ENCODE results near the gene SUPT5H. TPM values are rescaled to one million over a fixed set of nuclear protein-coding genes. Genes with fewer than 3 reads are reported as not detected.

Gene SUPT5H
- total RNA-seq, 3 donors from 2014 or later, result 74.3 to 115 (median 103) TPM

DNA sequence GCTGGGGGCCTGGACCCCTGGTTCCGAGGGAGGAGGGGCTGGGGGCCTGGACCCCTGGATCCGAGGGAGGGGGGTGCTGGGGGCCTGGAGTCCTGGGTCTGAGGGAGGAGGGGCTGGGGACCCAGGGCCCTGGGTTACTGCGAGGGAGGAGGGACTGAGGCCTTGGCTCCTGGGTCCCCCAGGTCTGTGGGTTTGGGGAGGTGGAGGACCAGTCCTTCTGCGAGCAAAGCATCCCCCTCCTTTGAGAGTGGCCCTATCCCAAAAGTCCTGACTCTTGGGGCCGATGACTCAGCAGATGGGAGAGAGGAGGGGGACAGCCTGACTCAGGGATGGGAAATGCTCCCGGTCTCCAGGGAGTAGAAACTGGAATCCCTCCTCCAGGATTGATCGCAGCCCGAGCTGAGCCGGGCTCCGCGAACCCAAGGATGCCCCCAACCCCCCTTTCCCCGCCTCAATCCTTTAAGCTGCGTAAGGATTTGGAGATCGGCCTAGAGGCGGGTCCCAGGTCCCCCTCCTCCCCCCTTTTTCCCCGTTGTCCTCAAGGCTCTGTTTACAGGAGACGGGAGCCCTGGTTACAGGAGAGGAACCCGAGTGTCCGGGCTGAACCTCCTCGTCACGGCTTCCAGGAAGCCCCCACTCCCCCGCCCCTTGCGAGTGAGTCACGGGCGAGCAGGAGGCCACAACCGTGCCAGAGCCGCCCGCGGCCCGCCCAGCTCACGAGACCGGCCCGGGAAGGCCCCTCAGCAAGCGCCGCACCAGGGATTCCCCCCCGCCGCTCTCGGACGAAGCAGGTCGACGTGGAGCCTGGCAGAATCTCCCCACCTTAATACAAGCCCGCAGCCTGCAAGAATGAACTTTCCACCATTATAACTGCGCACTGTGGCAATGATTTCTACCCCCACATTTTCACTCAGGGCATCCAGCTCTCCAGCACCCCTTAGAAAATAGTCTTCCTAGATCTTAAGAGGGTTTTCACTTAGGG is 41.8 kb upstream of the SUPT5H start:
- H3K4me1 ChIP-seq, result peaks cover 0 to 13% of the 10 kb centered on the region in 2 donors
- DNase-seq (ENCODE audit: low spot score in 2 of 2), result peak; percentile 99 to 100
- peak overlapping the region; percentile 55 to 80 (median 62) for H3K4me3 ChIP-seq
- peak overlapping the region; percentile 100 for H3K27ac ChIP-seq
- no peaks in the 10 kb centered on the region for H3K9me3 ChIP-seq
- peaks cover 6% of the 10 kb centered on the region for H3K36me3 ChIP-seq
- peak; percentile 94 to 99 (median 97) for TF ChIP-seq POLR2AphosphoS5 (IDR thresholded peaks at IDR 0.05)
- peak; percentile 81 for TF ChIP-seq POLR2A (IDR thresholded peaks at IDR 0.05)
- TF ChIP-seq, protein P1, sequence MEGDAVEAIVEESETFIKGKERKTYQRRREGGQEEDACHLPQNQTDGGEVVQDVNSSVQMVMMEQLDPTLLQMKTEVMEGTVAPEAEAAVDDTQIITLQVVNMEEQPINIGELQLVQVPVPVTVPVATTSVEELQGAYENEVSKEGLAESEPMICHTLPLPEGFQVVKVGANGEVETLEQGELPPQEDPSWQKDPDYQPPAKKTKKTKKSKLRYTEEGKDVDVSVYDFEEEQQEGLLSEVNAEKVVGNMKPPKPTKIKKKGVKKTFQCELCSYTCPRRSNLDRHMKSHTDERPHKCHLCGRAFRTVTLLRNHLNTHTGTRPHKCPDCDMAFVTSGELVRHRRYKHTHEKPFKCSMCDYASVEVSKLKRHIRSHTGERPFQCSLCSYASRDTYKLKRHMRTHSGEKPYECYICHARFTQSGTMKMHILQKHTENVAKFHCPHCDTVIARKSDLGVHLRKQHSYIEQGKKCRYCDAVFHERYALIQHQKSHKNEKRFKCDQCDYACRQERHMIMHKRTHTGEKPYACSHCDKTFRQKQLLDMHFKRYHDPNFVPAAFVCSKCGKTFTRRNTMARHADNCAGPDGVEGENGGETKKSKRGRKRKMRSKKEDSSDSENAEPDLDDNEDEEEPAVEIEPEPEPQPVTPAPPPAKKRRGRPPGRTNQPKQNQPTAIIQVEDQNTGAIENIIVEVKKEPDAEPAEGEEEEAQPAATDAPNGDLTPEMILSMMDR (IDR thresholded peaks at IDR 0.05), result peak in 1 of 3 donors; percentile 13
- intact Hi-C loops (cut with DNase I; ENCODE audit: low total_unique reads), result no loop called here
- H3K27me3 ChIP-seq, result no peaks in the 10 kb centered on the region

DNA sequence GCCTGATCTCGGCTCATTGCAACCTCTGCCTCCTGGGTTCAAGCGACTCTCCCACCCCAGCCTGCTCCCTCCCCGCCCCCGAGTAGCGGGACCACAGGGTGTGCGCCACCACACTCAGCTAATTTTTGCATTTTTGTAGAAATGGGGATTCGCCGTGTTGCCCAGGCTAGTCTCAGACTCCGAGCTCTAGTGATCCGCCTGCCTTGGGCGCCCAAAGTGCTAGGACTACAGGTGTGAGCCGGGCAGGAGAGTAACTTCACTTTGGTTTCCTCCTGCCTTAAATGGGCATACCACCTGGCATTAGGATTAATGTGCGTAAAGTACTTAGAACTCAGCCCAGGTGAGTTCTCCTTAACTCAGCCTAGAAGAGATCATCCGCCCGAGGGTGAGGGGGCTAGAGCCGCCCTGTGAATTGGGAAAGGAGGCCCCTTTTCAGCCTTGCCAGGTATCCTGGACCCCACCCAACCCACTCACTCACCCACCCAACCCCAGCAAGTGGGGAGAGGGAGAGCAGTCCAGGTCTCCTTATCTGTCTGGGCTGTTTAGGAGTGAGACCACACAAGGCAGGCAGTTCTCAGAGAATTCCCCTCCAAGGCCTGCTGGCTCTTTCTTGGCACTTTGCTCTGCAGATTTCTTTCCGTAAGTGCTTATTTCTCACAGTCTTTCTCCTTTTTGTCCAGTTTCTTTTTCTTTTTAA is 40.0 kb upstream of the SUPT5H start:
- Histone ChIP-seq H3K36me3 (peaks cover 6% of the 10 kb centered on the region), H3K27ac (peak overlapping the region; percentile 100), H3K4me1 (peaks cover 0 to 13% of the 10 kb centered on the region in 2 donors), H3K9me3 (no peaks in the 10 kb centered on the region), H3K4me3 (peak overlapping the region; percentile 81 to 98 (median 96)), H3K27me3 (no peaks in the 10 kb centered on the region)
- intact Hi-C loops (cut with DNase I; ENCODE audit: low total_unique reads), result no loop called here
- TF ChIP-seq, protein P1 (IDR thresholded peaks at IDR 0.05), result no peak
- TF ChIP-seq POLR2A (IDR thresholded peaks at IDR 0.05) (no peak), POLR2AphosphoS5 (IDR thresholded peaks at IDR 0.05) (no peak)
- DNase-seq (ENCODE audit: low spot score in 2 of 2), result no peak

DNA sequence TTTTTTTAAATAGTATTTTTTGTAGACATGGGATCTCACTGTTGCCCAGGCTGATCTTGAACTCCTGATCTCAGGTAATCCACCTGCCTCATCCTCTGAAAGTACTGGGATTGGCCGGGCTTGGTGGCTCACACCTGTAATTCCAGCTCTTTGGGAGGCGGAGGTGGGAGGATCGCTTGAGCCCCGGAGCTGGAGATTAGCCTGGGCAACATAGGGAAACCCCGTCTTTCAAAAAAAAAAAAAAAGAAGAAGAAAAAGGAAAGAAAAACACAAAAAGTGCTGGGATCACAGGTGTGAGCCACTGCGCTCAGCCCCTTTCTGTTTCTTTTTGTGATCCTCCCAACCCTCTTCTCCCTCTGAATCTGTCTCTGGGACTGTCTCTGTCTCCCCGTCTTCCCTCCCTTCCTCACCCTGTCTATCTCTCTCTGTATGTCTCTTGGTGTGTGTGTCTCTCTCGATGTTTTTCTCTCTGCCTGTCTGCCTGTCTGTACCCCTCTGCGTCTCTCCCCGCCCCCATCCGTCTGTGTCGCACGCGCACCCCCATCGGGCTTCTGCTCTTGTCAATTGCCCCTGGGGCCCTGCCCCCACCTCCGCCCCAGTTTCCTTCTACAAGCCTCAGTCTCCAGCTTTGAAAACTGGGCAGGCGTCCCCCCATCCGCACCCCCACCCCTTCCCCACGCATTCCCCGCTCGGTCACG is 39.3 kb upstream of the SUPT5H start:
- H3K9me3 ChIP-seq, result no peaks in the 10 kb centered on the region
- H3K27me3 ChIP-seq, result no peaks in the 10 kb centered on the region
- peaks cover 0 to 13% of the 10 kb centered on the region in 2 donors for H3K4me1 ChIP-seq
- TF ChIP-seq, protein P1 (IDR thresholded peaks at IDR 0.05), result no peak
- no peak for TF ChIP-seq POLR2AphosphoS5 (IDR thresholded peaks at IDR 0.05)
- peak; percentile 48 for TF ChIP-seq POLR2A (IDR thresholded peaks at IDR 0.05)
- peak overlapping the region; percentile 100 for H3K27ac ChIP-seq
- intact Hi-C loops (cut with DNase I; ENCODE audit: low total_unique reads), result no loop called here
- peaks cover 6% of the 10 kb centered on the region for H3K36me3 ChIP-seq
- DNase-seq (ENCODE audit: low spot score in 2 of 2), result peak in 1 of 2 donors; percentile 79
- H3K4me3 ChIP-seq, result peak overlapping the region; percentile 81 to 98 (median 96)

DNA sequence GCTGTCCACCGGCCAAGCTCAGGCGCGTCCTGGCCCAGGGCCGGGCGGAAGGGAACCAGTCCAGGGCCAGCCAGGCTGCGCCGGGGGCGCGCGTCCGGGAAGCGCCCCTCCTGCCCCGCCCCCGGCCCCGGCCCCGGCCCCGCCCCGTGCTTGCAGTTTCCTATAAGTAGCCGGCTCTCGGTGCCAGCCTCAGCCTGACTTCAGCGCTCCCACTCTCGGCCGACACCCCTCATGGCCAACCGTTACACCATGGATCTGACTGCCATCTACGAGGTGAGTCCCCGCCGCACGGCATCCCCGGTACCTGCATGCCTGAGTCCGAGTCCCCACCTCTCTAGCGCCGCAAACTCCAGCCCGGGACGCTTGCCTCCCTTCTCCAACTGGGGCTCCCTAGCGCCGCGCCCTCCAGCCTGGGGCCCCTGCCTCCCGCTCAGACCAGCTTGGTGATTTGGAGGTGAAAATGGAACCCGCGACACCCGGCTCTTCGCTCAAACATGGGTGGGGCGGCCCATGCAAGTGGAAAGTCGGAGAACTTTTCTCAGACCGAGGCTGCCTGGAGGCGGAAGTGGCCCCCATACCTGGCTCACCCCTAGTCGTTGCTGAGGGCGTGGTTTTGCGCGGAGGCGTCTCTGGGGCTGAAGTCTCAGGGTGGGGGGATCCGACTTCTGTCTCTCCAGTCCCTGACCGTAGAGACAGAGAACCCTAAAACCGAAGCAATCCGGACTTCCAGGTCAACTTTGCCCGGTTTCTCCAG is 38.5 kb upstream of the SUPT5H start, which contains the start of gene ZFP36:
TSS of gene ZFP36 (plus strand) at position 192 of the 754 bp plus-strand sequence. CDS start at position 250, 58 bp downstream.
- intact Hi-C loops (cut with DNase I; ENCODE audit: low total_unique reads), result no loop called here

More for the DNA sequence above, 38.5 kb upstream of the SUPT5H start, which contains the start of gene ZFP36:
- H3K36me3 ChIP-seq, result peaks cover 6% of the 10 kb centered on the region
- peak; percentile 91 to 97 for DNase-seq (ENCODE audit: low spot score in 2 of 2)
- H3K27me3 ChIP-seq, result no peaks in the 10 kb centered on the region
- TF ChIP-seq POLR2AphosphoS5 (IDR thresholded peaks at IDR 0.05), result peak; percentile 100
- TF ChIP-seq, protein P1 (IDR thresholded peaks at IDR 0.05), result peak; percentile 33 to 50 (median 37)
- TF ChIP-seq POLR2A (IDR thresholded peaks at IDR 0.05), result peak; percentile 99
- H3K4me1 ChIP-seq, result peaks cover 0 to 13% of the 10 kb centered on the region in 2 donors
- no peaks in the 10 kb centered on the region for H3K9me3 ChIP-seq
- H3K27ac ChIP-seq, result peak within 1 kb of the TSS; percentile 100
- peak within 1 kb of the TSS; percentile 81 to 98 (median 96) for H3K4me3 ChIP-seq

Data from breast epithelium (tissue), 4 donors.